BJ (cell line): ENCODE results near the gene CASR. TPM values are rescaled to one million over a fixed set of nuclear protein-coding genes. Genes with fewer than 3 reads are reported as not detected.

Experiments used
- CTCF ChIA-PET: fragments of 350-600 bp; formaldehyde crosslinking; extraction: SDS; loops from one replicate; lab custom pipeline; 2021; ENCODE audit warnings: antibody characterized with exemption, inconsistent platforms; lab: Yijun Ruan, JAX
- POLR2A ChIA-PET: fragments of 300-600 bp; sonication (Branson Sonifier 250); formaldehyde crosslinking; extraction: SDS; loops from one replicate; lab custom pipeline; 2021; ENCODE audit warnings: antibody characterized with exemption; lab: Charles Lee
- DNase-seq: peaks from one replicate; pipeline ENCODE4 v3.0.0-alpha.2; 2011; ENCODE audit warnings: low read depth
- H3K27me3 ChIP-seq: 2 replicates; pipeline ENCODE4 v1.6.0; 2011; ENCODE audit warnings: low read length; ENCODE audit not compliant: control insufficient read depth, insufficient read depth
- H3K36me3 ChIP-seq: 2 replicates; pipeline ENCODE4 v1.5.1; 2011; ENCODE audit warnings: low read length; ENCODE audit not compliant: control insufficient read depth, insufficient read depth
- H3K4me3 ChIP-seq: 2 replicates; pipeline ENCODE4 v1.5.1; 2011; ENCODE audit warnings: low read depth, mild to moderate bottlenecking, control low read depth, low read length
- polyA plus RNA-seq: library from polyadenylated mRNA; depleted of rRNA; stranded (reverse); fragments of >200 nt; gene quantifications from 2 replicates; pipeline ENCODE4 v1.2.3, GENCODE V29; 2011
- TF ChIP-seq, protein P1 (sequence below): IDR thresholded peaks from 2 replicates; pipeline ENCODE4 v1.5.1; 2011; ENCODE audit warnings: low read depth, mild to moderate bottlenecking, control low read depth, inconsistent platforms, low read length, moderate library complexity; ENCODE audit not compliant: insufficient read depth

CASR gene
- polyA plus RNA-seq, 1 experiment, result not detected

DNA sequence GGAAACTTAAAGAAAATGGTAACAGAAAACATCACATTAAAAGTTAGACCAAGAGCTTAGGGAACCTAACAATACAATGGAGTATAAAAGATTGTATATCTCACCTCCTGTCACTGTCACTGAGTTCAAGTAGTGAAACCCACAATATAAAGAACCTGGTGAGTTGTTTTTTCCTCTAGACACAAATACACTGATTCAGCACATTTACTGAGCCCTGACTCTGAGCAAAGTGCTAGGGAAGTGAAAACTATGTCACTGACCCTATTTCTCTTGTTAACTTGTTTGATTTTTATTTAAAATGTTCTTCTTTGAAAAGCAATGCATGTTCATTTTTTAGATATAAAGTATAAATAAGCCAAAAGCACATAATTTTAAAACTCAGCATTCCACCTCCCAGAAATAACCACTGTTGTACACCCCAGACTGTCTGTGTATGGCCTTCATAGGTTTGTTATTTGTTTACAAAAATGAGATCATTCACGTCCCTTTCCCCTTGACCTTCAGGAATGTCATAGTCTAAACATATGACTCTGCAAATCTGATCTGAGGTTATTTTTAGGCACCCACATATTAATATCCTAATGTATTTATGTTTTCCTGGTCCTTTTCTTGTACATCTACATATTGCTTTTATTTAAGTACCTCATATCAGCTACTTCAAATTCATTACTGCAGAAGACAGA, 72.4 kb downstream of the CASR start:
- DNase-seq, result no peak
- TF ChIP-seq, protein P1, sequence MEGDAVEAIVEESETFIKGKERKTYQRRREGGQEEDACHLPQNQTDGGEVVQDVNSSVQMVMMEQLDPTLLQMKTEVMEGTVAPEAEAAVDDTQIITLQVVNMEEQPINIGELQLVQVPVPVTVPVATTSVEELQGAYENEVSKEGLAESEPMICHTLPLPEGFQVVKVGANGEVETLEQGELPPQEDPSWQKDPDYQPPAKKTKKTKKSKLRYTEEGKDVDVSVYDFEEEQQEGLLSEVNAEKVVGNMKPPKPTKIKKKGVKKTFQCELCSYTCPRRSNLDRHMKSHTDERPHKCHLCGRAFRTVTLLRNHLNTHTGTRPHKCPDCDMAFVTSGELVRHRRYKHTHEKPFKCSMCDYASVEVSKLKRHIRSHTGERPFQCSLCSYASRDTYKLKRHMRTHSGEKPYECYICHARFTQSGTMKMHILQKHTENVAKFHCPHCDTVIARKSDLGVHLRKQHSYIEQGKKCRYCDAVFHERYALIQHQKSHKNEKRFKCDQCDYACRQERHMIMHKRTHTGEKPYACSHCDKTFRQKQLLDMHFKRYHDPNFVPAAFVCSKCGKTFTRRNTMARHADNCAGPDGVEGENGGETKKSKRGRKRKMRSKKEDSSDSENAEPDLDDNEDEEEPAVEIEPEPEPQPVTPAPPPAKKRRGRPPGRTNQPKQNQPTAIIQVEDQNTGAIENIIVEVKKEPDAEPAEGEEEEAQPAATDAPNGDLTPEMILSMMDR, result no peak
- H3K36me3 ChIP-seq, result no peaks in the 10 kb centered on the region
- CTCF ChIA-PET, result no interaction called here
- POLR2A ChIA-PET, result interaction anchor here (0.7 kb wide), 1 partner anchor 1122 kb away, joined by 6 read pairs; no protein-coding TSS in a partner anchor
- H3K27me3 ChIP-seq, result no peaks in the 10 kb centered on the region
- no peak overlapping the region for H3K4me3 ChIP-seq

DNA sequence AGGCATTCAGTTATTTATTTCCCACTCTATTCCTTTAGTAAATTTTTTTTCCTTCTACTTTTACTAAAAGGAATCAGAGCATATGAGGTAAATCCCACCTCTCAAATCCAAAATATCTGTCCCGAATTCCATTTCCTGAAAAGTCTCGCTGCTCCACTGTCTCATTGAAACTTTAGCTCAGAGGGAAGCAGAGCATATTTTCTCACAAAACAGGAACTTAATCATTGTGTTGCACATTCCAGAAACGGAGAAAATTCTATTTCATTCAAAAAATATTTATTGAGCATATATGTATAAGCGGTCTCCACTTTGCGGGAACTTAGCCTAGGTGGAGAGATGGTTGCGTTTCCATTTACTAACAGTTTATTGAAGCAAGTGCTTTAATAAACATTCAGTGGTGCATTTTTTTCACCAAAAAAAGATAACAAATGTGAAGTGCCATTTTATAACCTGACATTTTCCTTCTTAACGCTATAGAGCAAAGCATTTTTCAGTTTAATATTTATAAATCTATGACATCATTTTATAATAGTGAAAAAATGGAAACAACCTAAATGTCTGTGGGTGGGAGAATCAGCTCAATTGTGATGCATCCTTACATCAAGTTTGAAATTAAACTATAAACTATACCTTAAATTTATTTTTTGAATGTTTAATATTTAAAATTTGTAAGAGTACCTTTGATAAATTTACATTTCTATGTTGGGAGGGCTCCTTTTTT, 74.3 kb downstream of the CASR start:
- ChIA-PET CTCF (interaction anchor here (1.2 to 1.3 kb wide), 3 partner anchors 9 to 715 kb away, joined by 3 to 10 read pairs (median 4); partner anchors contain the start of gene POLQ), POLR2A (no interaction called here)
- Histone ChIP-seq H3K4me3 (no peak overlapping the region), H3K27me3 (peaks cover 2% of the 10 kb centered on the region; the same call in 1 of the 2 replicates), H3K36me3 (no peaks in the 10 kb centered on the region)
- no peak for DNase-seq
- TF ChIP-seq, protein P1, result no peak

DNA sequence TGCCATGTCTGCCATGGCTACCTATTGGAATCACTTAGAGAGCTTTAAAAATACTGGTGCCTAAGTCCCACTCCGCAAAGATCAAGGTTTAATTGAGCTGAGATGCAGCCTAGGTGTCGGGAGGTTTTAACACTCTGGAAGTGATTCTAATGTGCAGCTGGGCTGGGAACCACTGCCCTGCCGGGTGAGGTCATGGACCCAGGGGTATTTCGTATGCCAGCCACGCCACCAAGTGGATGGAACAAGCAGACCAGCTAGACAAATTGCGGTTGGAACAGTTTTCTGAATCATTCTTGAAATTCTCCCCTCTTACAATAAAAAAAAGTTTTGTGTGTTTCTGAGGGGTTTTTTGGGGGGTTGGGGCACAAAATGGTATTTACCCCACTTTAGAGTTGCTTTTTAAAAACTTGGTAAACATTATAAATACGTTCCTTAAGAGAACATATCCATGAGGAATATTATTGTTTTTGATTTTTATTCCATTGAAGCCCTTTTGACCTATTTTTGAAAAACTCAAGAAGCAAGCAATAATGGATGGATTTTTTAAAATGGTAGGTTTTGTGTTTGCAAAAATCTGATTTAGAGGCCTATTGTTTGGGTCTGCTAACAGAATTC, 75.4 kb downstream of the CASR start:
- H3K4me3 ChIP-seq, result no peak overlapping the region
- H3K27me3 ChIP-seq, result peaks cover 2% of the 10 kb centered on the region; the same call in 1 of the 2 replicates
- TF ChIP-seq, protein P1, result peak; percentile 72
- CTCF ChIA-PET, result interaction anchor here (0.6 to 2.9 kb wide), 6 partner anchors 10 to 716 kb away, joined by 3 to 14 read pairs (median 4); partner anchors contain the start of gene POLQ
- DNase-seq, result no peak
- POLR2A ChIA-PET, result no interaction called here
- no peaks in the 10 kb centered on the region for H3K36me3 ChIP-seq

DNA sequence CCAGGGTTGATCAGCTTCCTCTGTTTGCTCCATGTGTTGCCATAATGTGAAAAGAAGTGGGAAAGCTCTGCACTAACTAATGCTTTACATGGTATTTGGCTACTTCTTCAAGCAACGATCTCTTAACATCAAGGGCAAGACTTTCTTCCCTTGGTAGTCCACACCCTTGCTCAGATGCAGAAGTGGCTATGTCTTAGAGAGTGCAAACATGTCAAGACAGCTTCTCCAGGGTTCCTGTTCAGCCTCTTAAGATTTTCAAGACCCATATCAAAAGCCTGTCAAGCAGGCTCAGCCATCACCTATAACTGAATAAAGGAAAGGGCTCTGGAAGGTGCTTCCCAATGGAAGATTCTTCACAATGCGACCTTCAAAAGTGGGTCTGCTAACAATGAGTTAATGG, 76.7 kb downstream of the CASR start:
- TF ChIP-seq, protein P1, result no peak
- ChIA-PET CTCF (interaction anchor here (0.8 to 2.9 kb wide), 3 partner anchors 12 to 714 kb away, joined by 3 to 14 read pairs (median 7); partner anchors contain the start of gene POLQ), POLR2A (no interaction called here)
- no peak overlapping the region for H3K4me3 ChIP-seq
- no peak for DNase-seq
- H3K36me3 ChIP-seq, result no peaks in the 10 kb centered on the region
- H3K27me3 ChIP-seq, result peaks cover 2% of the 10 kb centered on the region

DNA sequence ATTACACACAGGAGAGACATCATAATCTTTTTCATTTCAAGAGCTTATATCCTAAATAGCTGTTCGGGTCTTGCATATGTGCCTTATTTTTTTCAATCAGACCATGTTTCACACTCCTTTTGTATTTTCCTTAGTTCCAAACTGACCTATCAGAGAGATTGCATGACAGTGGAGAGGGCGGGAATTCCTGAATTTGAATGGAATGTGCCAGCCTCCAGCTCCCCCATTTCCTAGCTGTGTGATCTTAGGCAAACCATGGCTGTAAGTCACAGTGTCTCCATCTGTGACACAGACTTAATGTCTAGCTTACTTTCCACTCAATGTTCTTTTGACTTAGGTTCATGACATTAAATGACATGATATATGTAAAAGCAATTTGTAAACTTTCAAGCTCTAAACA, 79.6 kb downstream of the CASR start:
- no peak for DNase-seq
- Histone ChIP-seq H3K36me3 (no peaks in the 10 kb centered on the region), H3K27me3 (peaks cover 2% of the 10 kb centered on the region), H3K4me3 (no peak overlapping the region)
- POLR2A ChIA-PET, result no interaction called here
- CTCF ChIA-PET, result interaction anchor here (0.7 to 1.6 kb wide), 3 partner anchors 12 to 1145 kb away, joined by 3 to 5 read pairs (median 3); no protein-coding TSS in a partner anchor
- TF ChIP-seq, protein P1, result no peak
